Measurements from ENCODE around the gene STK11. TPM values are rescaled to one million over a fixed set of nuclear protein-coding genes. Genes with fewer than 3 reads are reported as not detected.

Gene STK11
- total RNA-seq, 4 donors from 2014 or later, result 22.8 to 71.8 (median 31.9) TPM

DNA sequence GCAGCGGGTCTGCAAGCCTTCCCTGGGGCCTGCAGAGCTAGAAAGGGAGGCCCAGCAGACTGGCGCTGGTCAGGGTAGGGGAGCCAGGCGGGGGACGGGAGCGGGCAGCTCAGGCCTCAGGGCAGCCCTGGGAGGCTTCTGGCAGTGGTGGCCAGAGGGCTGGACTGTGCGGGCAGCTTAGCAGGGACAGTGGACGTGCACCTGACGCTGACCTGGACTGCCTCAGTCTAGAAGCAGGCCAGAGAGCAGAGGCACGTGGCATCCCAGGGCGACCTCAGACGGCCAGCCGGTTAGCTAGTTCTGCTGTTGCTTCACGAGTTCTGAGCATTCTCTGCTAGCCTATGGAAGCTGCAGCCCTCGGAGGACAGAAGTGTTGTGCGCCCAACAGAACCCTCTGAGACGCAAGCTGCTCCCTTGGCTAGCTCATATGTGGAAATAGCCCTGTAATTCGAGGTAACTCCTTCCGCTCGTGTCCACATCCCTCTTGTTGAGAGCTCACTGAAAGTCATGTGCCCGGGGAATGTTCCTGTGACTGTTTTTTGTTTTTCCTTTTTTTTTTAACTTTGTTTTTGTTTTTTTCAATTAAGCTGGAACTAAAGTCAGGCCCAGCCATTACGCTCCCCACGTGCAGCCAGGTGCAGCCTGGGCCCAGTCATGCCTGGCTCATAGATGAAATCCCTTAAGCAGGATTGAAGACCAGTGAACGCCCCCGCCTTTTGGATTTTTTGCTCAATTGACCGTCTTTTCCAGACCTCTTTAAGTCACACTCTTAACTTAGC is 67.9 kb downstream of the STK11 start:
- TF ChIP-seq, protein P1, sequence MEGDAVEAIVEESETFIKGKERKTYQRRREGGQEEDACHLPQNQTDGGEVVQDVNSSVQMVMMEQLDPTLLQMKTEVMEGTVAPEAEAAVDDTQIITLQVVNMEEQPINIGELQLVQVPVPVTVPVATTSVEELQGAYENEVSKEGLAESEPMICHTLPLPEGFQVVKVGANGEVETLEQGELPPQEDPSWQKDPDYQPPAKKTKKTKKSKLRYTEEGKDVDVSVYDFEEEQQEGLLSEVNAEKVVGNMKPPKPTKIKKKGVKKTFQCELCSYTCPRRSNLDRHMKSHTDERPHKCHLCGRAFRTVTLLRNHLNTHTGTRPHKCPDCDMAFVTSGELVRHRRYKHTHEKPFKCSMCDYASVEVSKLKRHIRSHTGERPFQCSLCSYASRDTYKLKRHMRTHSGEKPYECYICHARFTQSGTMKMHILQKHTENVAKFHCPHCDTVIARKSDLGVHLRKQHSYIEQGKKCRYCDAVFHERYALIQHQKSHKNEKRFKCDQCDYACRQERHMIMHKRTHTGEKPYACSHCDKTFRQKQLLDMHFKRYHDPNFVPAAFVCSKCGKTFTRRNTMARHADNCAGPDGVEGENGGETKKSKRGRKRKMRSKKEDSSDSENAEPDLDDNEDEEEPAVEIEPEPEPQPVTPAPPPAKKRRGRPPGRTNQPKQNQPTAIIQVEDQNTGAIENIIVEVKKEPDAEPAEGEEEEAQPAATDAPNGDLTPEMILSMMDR (IDR thresholded peaks at IDR 0.05; ENCODE audit: low read depth), result no peak

DNA sequence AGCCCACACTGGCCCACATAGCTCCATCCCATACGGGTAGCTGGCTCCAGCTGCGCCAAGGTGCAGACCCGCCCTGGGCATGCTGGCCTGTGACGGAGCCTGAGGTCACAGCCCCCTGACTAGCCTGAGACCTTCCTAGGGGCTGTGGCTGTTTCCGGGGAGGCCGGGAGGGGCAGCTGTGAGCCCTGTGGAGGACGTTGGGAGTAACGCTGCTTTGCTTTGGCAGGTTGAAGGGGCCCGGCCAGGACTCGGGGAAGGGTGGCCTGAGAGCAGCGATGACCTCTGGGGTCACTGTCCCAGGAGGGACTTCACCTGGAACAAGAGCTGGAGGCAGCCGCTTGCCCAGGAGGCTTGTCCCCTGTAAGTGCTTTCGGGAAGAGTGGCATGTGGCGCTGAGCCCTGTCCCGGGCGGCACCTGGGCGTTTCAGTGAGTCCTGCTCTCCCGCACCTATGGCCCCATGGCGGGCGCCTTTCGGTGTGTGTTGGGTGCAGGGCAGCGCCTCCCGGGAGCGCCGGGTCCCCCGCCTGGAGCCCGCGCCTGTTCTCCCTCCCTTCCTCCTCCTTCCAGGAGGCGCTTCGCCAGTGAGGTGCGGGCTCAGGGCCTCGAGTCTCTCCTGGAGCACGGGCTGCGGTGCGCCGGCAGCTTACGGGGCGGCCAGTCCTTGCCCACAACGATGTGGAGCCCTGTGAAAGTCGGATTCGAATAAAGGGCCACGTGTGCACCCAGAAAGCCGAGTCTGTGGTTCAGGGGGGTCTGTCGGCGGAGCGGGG is 68.7 kb downstream of the STK11 start:
- TF ChIP-seq, protein P1 (IDR thresholded peaks at IDR 0.05; ENCODE audit: low read depth), result no peak

DNA sequence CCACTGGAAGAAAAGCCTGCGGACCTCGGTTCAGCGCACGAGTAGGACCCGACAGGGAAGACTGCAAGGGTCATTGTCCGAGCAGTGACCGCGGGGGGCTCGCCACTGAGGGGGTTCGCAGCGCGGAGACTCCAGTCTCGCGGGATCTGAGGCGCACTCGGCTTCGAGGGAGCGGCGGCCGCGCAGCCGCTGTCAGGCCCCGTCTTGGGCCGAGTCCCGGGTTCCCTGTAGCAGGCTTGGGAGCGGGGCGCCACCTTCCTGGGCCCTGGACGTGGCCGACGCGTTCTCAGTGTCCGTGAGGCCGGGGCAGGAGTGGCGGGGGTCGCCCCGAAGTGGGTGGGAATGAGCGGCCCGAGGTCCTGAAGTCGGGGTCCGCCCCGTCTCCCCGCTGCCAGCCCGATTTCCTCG is 69.3 kb downstream of the STK11 start:
- TF ChIP-seq, protein P1 (IDR thresholded peaks at IDR 0.05; ENCODE audit: low read depth), result no peak

DNA sequence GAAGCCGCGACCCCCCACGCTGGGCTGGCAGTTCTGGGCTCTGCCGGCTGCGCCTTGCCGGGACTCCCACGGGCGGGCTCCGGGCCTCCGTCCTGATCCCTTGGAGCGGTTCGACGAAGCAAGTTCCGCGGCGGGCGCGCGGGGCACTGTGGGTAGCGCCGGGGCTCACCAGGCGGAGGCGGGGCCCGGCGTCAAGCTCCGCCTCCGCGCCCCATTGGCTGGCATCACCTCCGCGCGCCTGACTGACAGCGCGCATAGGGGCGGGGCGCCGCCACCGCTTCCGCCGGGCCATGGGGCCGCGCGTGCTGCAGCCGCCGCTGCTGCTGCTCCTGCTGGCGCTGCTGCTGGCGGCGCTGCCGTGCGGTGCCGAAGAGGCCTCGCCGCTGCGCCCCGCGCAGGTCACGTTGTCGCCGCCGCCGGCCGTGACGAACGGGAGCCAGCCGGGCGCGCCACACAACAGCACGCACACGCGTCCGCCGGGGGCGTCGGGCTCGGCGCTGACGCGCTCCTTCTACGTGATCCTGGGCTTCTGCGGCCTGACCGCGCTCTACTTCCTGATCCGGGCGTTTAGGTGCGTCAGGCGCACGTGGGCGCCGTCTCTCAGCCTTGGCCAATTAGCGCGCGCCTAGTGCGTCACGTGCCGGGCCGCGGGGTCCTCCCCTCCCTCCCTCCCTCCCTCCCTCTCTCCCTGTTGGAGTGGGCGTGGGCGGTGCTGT is 69.8 kb downstream of the STK11 start, which contains the start of gene FAM174C:
Gene FAM174C, plus strand, starts transcription at position 271 of the 716 bp plus-strand sequence. Its CDS starts 20 bp downstream, at position 291.
- TF ChIP-seq, protein P1 (IDR thresholded peaks at IDR 0.05; ENCODE audit: low read depth), result no peak

DNA sequence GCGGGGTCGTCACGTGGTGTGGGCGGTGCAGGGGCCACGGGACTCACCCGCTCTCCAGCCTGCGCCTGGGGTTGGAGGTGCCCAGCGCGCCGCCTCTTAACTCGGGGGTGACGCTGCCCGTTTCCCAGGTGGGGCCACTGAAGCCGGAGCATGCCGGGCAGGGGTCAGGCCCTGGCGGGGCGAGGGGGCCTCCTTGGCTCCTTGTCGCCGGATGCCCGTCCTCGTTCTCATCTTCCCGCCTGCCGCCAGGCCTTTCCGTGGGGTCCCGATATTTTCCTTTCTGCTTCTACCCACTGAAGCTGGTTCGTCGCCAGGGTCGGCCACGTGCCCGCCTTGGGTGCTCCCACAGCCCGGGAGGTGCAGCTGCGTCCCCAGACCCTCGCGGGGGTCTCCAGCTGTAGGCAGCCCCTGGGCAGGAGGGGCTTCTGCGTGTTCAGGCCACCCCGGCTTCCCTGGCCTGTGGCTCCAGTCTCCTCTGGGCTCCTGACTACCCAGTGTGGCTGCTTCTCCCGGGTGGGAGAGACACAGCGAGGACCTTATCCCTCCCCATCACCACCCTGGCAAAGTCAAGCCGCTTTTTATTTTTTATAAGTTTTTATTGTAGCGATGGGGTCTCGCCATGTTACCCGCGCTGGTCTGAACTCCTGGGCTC is 70.5 kb downstream of the STK11 start:
- TF ChIP-seq, protein P1 (IDR thresholded peaks at IDR 0.05; ENCODE audit: low read depth), result no peak

DNA sequence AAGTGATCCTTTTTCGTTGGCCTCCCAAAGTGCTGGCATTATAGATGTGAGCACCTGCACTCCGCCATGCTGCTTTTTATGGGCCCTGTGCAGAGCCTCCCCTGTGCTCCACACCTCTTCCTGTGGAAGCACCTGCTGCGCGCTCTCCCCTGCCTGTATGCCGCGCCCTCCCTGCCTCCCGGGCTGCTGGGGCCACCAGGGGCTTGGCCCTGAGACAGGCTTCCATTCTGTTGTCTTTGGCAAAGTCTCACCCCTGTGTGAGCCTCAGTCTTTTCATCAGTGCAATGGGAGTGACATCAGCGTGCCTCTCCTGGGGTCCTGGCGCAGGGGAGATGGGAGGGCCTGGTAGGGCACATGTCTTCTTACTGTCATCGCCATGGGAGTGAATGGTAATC is 71.0 kb downstream of the STK11 start:
- TF ChIP-seq, protein P1 (IDR thresholded peaks at IDR 0.05; ENCODE audit: low read depth), result no peak

Measured in subcutaneous adipose tissue (tissue), 4 donors.